ENCODE measurements around the gene KIF6. TPM values are rescaled to one million over a fixed set of nuclear protein-coding genes. Genes with fewer than 3 reads are reported as not detected.

The KIF6 gene
- total RNA-seq, 1 experiment from 2014 or later, result not detected

GRCh38 chr6:39520916-39521315 lies 204.3 kb downstream of the KIF6 start:
- ChIA-PET POLR2A (interaction anchor here (0.8 kb wide), 1 partner anchor 81 kb away, joined by 3 read pairs; no protein-coding TSS in a partner anchor), RAD21 (ENCODE audit: low non-redundant PET in 1 of 2, low total read pairs in 2 of 2, uncharacterized antibody in 2 of 2, unreplicated experiment in 2 of 2) (no interaction called here)
- no TSS peak for BruUV-seq (replicated peaks)

More at GRCh38 chr6:39520916-39521315, 204.3 kb downstream of the KIF6 start:
- no peaks in the 10 kb centered on the region for H3K9me2 ChIP-seq (ENCODE audit: insufficient read depth)
- no peak overlapping the region for H2AFZ ChIP-seq (ENCODE audit: low read depth, low read length, poor library complexity, severe bottlenecking)
- no peaks in the 10 kb centered on the region for H4K20me1 ChIP-seq (ENCODE audit: insufficient read depth)
- intact Hi-C loops (cut with micrococcal nuclease), result no loop called here
- H3K9ac ChIP-seq (ENCODE audit: low read length), result no peak overlapping the region
- H3K27ac ChIP-seq (ENCODE audit: low read depth, low read length), result no peak overlapping the region
- H3K9me3 ChIP-seq (ENCODE audit: control insufficient read depth in 1 of 2, insufficient read depth in 1 of 2, low read depth in 1 of 2, low read length in 2 of 2), result no peaks in the 10 kb centered on the region
- ATAC-seq (no peak), DNase-seq (ENCODE audit: low read depth, low spot score) (no peak)
- CTCF ChIA-PET, result no interaction called here
- H3K4me2 ChIP-seq (ENCODE audit: low read length), result no peak overlapping the region
- no peaks in the 10 kb centered on the region for H3K79me2 ChIP-seq (ENCODE audit: insufficient read depth, low read length)
- H3K4me1 ChIP-seq (ENCODE audit: control insufficient read depth in 1 of 2, insufficient read depth in 2 of 2, low read length in 2 of 2), result no peaks in the 10 kb centered on the region
- peaks cover 68% of the 10 kb centered on the region for H3K27me3 ChIP-seq (ENCODE audit: insufficient read depth, low read length)
- TF ChIP-seq CEBPB (IDR thresholded peaks at IDR 0.05; ENCODE audit: low read depth) (no peak), ZBTB33 (IDR thresholded peaks at IDR 0.05; ENCODE audit: extremely low read depth, insufficient replicate concordance, low read length) (no peak), YY1 (IDR thresholded peaks at IDR 0.05; ENCODE audit: extremely low read depth, insufficient replicate concordance, low read depth, low read length) (no peak), EZH2 (IDR thresholded peaks at IDR 0.05) (no peak), ZNF274 (IDR thresholded peaks at IDR 0.05; ENCODE audit: low read depth, low read length) (no peak), CTCF (IDR thresholded peaks at IDR 0.05 in 2 of 3, conservative IDR thresholded peaks at IDR 0.05 in 1 of 3; ENCODE audit: borderline replicate concordance in 1 of 3, insufficient read depth in 1 of 3, low read depth in 2 of 3, low read length in 2 of 3) (no peak), TCF7L2 (IDR thresholded peaks at IDR 0.05; ENCODE audit: borderline replicate concordance, extremely low read depth, insufficient read depth, insufficient read length) (no peak)
- TF ChIP-seq, protein P1, sequence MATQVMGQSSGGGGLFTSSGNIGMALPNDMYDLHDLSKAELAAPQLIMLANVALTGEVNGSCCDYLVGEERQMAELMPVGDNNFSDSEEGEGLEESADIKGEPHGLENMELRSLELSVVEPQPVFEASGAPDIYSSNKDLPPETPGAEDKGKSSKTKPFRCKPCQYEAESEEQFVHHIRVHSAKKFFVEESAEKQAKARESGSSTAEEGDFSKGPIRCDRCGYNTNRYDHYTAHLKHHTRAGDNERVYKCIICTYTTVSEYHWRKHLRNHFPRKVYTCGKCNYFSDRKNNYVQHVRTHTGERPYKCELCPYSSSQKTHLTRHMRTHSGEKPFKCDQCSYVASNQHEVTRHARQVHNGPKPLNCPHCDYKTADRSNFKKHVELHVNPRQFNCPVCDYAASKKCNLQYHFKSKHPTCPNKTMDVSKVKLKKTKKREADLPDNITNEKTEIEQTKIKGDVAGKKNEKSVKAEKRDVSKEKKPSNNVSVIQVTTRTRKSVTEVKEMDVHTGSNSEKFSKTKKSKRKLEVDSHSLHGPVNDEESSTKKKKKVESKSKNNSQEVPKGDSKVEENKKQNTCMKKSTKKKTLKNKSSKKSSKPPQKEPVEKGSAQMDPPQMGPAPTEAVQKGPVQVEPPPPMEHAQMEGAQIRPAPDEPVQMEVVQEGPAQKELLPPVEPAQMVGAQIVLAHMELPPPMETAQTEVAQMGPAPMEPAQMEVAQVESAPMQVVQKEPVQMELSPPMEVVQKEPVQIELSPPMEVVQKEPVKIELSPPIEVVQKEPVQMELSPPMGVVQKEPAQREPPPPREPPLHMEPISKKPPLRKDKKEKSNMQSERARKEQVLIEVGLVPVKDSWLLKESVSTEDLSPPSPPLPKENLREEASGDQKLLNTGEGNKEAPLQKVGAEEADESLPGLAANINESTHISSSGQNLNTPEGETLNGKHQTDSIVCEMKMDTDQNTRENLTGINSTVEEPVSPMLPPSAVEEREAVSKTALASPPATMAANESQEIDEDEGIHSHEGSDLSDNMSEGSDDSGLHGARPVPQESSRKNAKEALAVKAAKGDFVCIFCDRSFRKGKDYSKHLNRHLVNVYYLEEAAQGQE (IDR thresholded peaks at IDR 0.05; ENCODE audit: low read depth), result no peak
- TF ChIP-seq, protein P2, sequence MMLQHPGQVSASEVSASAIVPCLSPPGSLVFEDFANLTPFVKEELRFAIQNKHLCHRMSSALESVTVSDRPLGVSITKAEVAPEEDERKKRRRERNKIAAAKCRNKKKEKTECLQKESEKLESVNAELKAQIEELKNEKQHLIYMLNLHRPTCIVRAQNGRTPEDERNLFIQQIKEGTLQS (IDR thresholded peaks at IDR 0.05), result no peak
- no peaks in the 10 kb centered on the region for H3K36me3 ChIP-seq (ENCODE audit: control insufficient read depth in 1 of 2, insufficient read depth in 2 of 2, low read length in 2 of 2)
- no peak overlapping the region for H3K4me3 ChIP-seq (replicated peaks in 1 of 2; ENCODE audit: low read depth in 1 of 2, low read length in 2 of 2)
